RCC 7860 (cell line): ENCODE data around the gene DHRS2.

Source experiments
- DNase-seq: peaks from one replicate; pipeline ENCODE4 v3.0.0-alpha.2; 2015; ENCODE audit warnings: low spot score
- FAIRE-seq: peaks from 2 replicates; lab custom pipeline; 2012; peaks lifted over from hg19 to GRCh38; lab: Jason Lieb, UNC

DHRS2 gene

GRCh38 chr14:23612354-23612732 is 23.8 kb upstream of the DHRS2 start:
- FAIRE-seq (no peak), DNase-seq (no peak)

GRCh38 chr14:23612802-23613201 is 23.4 kb upstream of the DHRS2 start:
- FAIRE-seq, result no peak
- no peak for DNase-seq

- FAIRE-seq, result no peak
- DNase-seq, result no peak
Observed at GRCh38 chr14:23613242-23614070, 22.7 kb upstream of the DHRS2 start.

DNA sequence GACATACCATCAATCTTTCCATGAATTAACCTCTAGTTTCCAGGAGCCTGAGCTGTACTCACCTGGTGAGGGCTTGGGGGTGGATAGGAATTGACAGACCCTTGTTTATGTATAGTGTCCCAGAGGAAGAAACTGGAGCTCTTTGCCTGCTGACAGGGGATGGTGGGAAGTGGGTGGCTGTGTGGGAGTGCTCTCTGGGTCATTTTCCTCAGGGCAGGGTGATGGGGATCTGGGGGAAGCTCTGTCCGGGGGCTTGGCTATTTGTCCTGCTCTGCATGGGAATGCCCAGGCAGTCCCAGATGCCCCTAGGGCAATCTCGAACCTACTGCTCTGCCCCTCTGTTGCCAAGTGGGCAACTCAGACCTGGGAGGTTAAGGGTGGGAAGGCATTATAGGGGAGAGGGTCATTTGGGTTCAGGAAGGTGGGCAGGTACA is 21.8 kb upstream of the DHRS2 start:
- FAIRE-seq (no peak), DNase-seq (no peak)

GRCh38 chr14:23615856-23616255 is 20.3 kb upstream of the DHRS2 start:
- DNase-seq, result no peak

GRCh38 chr14:23617539-23617938 is 18.6 kb upstream of the DHRS2 start:
- DNase-seq, result no peak
- no peak for FAIRE-seq

More at GRCh38 chr14:23615856-23616255, 20.3 kb upstream of the DHRS2 start:
- no peak for FAIRE-seq

GRCh38 chr14:23618415-23618988 is 17.7 kb upstream of the DHRS2 start:
- no peak for DNase-seq
- FAIRE-seq, result no peak

- DNase-seq (no peak), FAIRE-seq (no peak)
Observed at GRCh38 chr14:23620177-23620702, 15.9 kb upstream of the DHRS2 start.

DNA sequence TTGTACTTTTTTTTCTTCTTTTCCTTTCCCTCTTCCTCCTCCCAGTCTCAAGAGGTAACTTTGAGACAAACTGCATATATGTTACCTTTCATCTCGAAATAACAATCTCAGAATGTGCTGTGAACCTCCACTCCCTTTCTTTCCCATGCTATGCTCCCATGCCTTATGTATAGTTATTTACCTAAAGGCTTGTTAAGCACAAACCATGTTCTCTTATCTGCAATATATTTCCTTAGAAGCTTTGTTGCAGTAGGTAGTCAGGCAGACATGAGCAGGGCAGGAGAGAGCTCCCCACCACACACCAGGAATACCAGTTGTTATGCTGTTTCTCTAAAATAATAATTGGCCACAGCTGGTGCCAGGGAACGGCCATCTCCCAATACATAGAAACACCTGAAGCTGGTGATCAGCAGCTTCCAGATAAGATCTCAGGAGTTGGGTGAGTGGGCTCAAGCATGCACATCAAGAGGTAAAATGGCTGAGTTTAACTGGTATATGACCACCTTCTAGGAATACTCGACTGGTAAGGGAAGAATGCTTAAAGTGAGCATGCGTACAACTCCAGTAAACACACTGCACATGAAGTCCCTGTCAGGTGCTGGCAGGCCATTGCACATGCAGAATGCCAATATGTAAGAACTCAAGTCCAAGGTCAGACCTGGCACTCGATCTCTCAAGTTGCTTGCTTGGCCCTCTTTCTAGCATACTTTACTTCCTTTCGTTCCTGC is 14.8 kb upstream of the DHRS2 start:
- DNase-seq, result no peak
- no peak for FAIRE-seq

DNA sequence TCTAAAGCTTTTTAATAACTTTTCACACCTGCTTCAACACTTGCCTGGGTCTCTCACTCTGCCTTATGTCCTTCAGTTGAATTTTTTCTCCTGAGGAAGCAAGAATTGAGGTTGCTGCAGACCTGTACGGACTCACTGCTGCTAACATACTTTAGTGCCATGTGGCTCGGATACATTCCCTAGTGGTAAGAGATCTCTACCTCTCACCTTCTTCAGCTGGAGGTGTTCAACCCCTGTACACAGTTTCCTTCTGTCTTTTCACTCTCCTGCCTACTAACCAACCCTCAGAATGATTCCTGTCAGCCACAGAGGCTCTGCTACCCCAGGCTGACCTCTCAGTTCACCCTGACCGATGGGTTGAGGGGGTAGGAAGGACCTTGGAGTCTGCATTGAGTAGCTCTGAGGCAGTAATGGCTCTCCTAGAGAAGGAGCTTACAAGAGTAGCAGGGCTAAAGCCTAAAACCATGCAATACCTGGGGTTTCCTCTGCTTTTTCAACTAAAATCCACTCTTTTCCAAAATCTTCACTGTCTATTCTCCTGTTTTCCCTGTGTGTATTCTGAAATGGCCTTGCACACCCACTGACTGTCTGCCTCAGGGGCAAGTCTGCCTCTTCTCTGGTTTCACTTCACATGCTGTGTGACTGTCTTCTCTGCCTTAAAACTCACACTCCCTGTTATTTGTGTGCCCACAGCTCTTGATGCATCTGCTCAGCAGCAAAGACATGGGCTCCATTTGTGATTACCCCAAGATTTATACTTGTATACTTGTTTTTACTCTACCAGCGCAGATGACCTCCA is 14.0 kb upstream of the DHRS2 start:
- DNase-seq (no peak), FAIRE-seq (no peak)

GRCh38 chr14:23622990-23623389 is 13.2 kb upstream of the DHRS2 start:
- FAIRE-seq (no peak), DNase-seq (no peak)

- FAIRE-seq (no peak), DNase-seq (no peak)
Observed at GRCh38 chr14:23623962-23624361, 12.2 kb upstream of the DHRS2 start.

GRCh38 chr14:23624830-23625404 is 11.2 kb upstream of the DHRS2 start:
- no peak for FAIRE-seq
- DNase-seq, result no peak

- no peak for DNase-seq
- FAIRE-seq, result no peak
Observed at GRCh38 chr14:23626946-23627345, 9.2 kb upstream of the DHRS2 start.

GRCh38 chr14:23627961-23628360 is 8.2 kb upstream of the DHRS2 start:
- DNase-seq (no peak), FAIRE-seq (no peak)

DNA sequence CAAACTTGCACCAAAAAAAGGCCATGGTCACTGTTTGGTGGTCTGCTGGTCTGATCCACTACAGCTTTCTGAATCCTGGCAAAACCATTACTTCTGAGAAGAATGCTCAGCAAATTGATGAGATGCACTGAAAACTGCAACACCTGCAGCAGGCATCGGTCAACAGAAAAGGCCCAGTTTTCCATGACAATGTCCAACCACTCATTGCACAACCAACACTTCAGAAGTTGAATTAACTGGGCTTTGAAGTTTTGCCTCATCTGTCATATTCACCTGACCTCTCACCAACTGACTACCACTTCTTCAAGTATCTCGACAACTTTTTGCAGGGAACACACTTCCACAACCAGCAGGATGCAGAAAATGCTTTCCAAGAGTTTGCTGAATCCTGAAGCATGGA is 7.0 kb upstream of the DHRS2 start:
- DNase-seq, result no peak
- FAIRE-seq, result no peak

GRCh38 chr14:23629832-23630396 is 6.2 kb upstream of the DHRS2 start:
- FAIRE-seq (no peak), DNase-seq (no peak)

- DNase-seq (no peak), FAIRE-seq (no peak)
Observed at GRCh38 chr14:23630687-23631086, 5.5 kb upstream of the DHRS2 start.

GRCh38 chr14:23631234-23631633 is 4.9 kb upstream of the DHRS2 start:
- no peak for FAIRE-seq
- no peak for DNase-seq
